Measurements from ENCODE around the gene EFNA4. TPM values are rescaled to one million over a fixed set of nuclear protein-coding genes. Genes with fewer than 3 reads are reported as not detected.

The EFNA4 gene
- polyA plus RNA-seq, 1 of the 3 experiments (the other 2 are of a cell fraction): 17.7 TPM

GRCh38 chr1:155035936-155036335 lies 27.6 kb upstream of the EFNA4 start:
- H3F3A ChIP-seq (replicated peaks; ENCODE audit: insufficient read depth): no peaks in the 10 kb centered on the region
- H3K79me2 ChIP-seq (ENCODE audit: insufficient read depth): no peaks in the 10 kb centered on the region
- TF ChIP-seq JUND (IDR thresholded peaks at IDR 0.05): no peak
- TF ChIP-seq RXRA (IDR thresholded peaks at IDR 0.05; ENCODE audit: borderline replicate concordance, low read depth): no peak
- no peak overlapping the region for H3K4me3 ChIP-seq (ENCODE audit: low read depth in 2 of 2, low read length in 1 of 2)
- WGBS (ENCODE audit: low lambda C conversion rate): 93% methylated on average over 2 of the region's 2 CpGs
- ChIA-PET POLR2A (no interaction called here), CTCF (interaction anchor here (1.4 to 26.0 kb wide), 5 partner anchors 9 to 31 kb away, joined by 3 to 573 read pairs (median 7); partner anchors contain the start of genes ADAM15, EFNA3 and EFNA4)
- no peaks in the 10 kb centered on the region for H3K27me3 ChIP-seq (ENCODE audit: insufficient read depth)
- H3K27ac ChIP-seq (ENCODE audit: low read depth in 2 of 2, low read length in 1 of 2): no peak overlapping the region
- H3K4me1 ChIP-seq (ENCODE audit: control insufficient read depth in 1 of 2, insufficient read depth in 2 of 2, low read depth in 1 of 2, low read length in 1 of 2): no peaks in the 10 kb centered on the region
- no peaks in the 10 kb centered on the region for H3K36me3 ChIP-seq (replicated peaks in 1 of 2; ENCODE audit: control insufficient read depth in 1 of 2, insufficient read depth in 2 of 2, low read length in 1 of 2)
- no peaks in the 10 kb centered on the region for H3K9me2 ChIP-seq
- H2AFZ ChIP-seq (ENCODE audit: low read depth): no peak overlapping the region
- no peak overlapping the region for H3K9ac ChIP-seq
- H4K20me1 ChIP-seq (ENCODE audit: insufficient read depth): no peaks in the 10 kb centered on the region
- DNase-seq: no peak
- no peaks in the 10 kb centered on the region for H3K9me3 ChIP-seq
- H3K4me2 ChIP-seq: no peak overlapping the region

GRCh38 chr1:155037043-155037442 lies 26.5 kb upstream of the EFNA4 start:
- no peak overlapping the region for H3K4me3 ChIP-seq (ENCODE audit: low read depth in 2 of 2, low read length in 1 of 2)
- TF ChIP-seq NFIC (IDR thresholded peaks at IDR 0.05; ENCODE audit: borderline replicate concordance): no peak
- no peak for TF ChIP-seq ELF1 (IDR thresholded peaks at IDR 0.05)
- no peak for TF ChIP-seq ZBTB33 (IDR thresholded peaks at IDR 0.05; ENCODE audit: borderline replicate concordance, low read depth)
- TF ChIP-seq SMC3 (IDR thresholded peaks at IDR 0.05; ENCODE audit: low read depth, low read length): no peak
- TF ChIP-seq JUND (IDR thresholded peaks at IDR 0.05): no peak
- no peak for TF ChIP-seq RFX5 (IDR thresholded peaks at IDR 0.05; ENCODE audit: low read length)
- no peak for TF ChIP-seq NRF1 (IDR thresholded peaks at IDR 0.05; ENCODE audit: low read depth, low read length)
- TF ChIP-seq TAF1 (IDR thresholded peaks at IDR 0.05; ENCODE audit: borderline replicate concordance, low read depth, low read length): no peak
- H3K9ac ChIP-seq: no peak overlapping the region
- no peaks in the 10 kb centered on the region for H3K9me2 ChIP-seq
- no peaks in the 10 kb centered on the region for H4K20me1 ChIP-seq (ENCODE audit: insufficient read depth)
- H3K4me2 ChIP-seq: no peak overlapping the region
- H3K27ac ChIP-seq (ENCODE audit: low read depth in 2 of 2, low read length in 1 of 2): no peak overlapping the region
- H3F3A ChIP-seq (replicated peaks; ENCODE audit: insufficient read depth): no peaks in the 10 kb centered on the region
- ChIA-PET POLR2A (no interaction called here), CTCF (interaction anchor here (26.0 kb wide), 1 partner anchor 30 kb away, joined by 573 read pairs; the partner anchor contains the start of genes EFNA3 and EFNA4)
- H3K9me3 ChIP-seq: no peaks in the 10 kb centered on the region
- 81% methylated on average over 3 of the region's 3 CpGs for WGBS (ENCODE audit: low lambda C conversion rate)
- no peaks in the 10 kb centered on the region for H3K27me3 ChIP-seq (ENCODE audit: insufficient read depth)
- DNase-seq: no peak
- no peaks in the 10 kb centered on the region for H3K4me1 ChIP-seq (ENCODE audit: control insufficient read depth in 1 of 2, insufficient read depth in 2 of 2, low read depth in 1 of 2, low read length in 1 of 2)
- no peaks in the 10 kb centered on the region for H3K36me3 ChIP-seq (replicated peaks in 1 of 2; ENCODE audit: control insufficient read depth in 1 of 2, insufficient read depth in 2 of 2, low read length in 1 of 2)
- H3K79me2 ChIP-seq (ENCODE audit: insufficient read depth): no peaks in the 10 kb centered on the region
- no peak overlapping the region for H2AFZ ChIP-seq (ENCODE audit: low read depth)

GRCh38 chr1:155037851-155038441 lies 25.6 kb upstream of the EFNA4 start:
- no peaks in the 10 kb centered on the region for H3K36me3 ChIP-seq (replicated peaks in 1 of 2; ENCODE audit: control insufficient read depth in 1 of 2, insufficient read depth in 2 of 2, low read length in 1 of 2)
- H3K4me3 ChIP-seq (ENCODE audit: low read depth in 2 of 2, low read length in 1 of 2): no peak overlapping the region
- H2AFZ ChIP-seq (ENCODE audit: low read depth): no peak overlapping the region
- ChIA-PET CTCF (interaction anchor here (0.6 to 26.0 kb wide), 5 partner anchors 21 to 52 kb away, joined by 3 to 573 read pairs (median 3); partner anchors contain the start of genes EFNA3 and EFNA4), POLR2A (no interaction called here)
- H4K20me1 ChIP-seq (ENCODE audit: insufficient read depth): no peaks in the 10 kb centered on the region
- no peaks in the 10 kb centered on the region for H3K9me2 ChIP-seq
- H3K27me3 ChIP-seq (ENCODE audit: insufficient read depth): no peaks in the 10 kb centered on the region
- H3K79me2 ChIP-seq (ENCODE audit: insufficient read depth): no peaks in the 10 kb centered on the region
- H3K4me1 ChIP-seq (ENCODE audit: control insufficient read depth in 1 of 2, insufficient read depth in 2 of 2, low read depth in 1 of 2, low read length in 1 of 2): no peaks in the 10 kb centered on the region
- no peak overlapping the region for H3K4me2 ChIP-seq
- H3K9ac ChIP-seq: no peak overlapping the region
- no peaks in the 10 kb centered on the region for H3K9me3 ChIP-seq
- 76% methylated on average over 6 of the region's 6 CpGs for WGBS (ENCODE audit: low lambda C conversion rate)
- H3F3A ChIP-seq (replicated peaks; ENCODE audit: insufficient read depth): no peaks in the 10 kb centered on the region
- DNase-seq: no peak
- H3K27ac ChIP-seq (ENCODE audit: low read depth in 2 of 2, low read length in 1 of 2): no peak overlapping the region
- TF ChIP-seq PBX3 (IDR thresholded peaks at IDR 0.05): no peak
- TF ChIP-seq RCOR1 (IDR thresholded peaks at IDR 0.05; ENCODE audit: low read length): no peak
- no peak for TF ChIP-seq USF2 (IDR thresholded peaks at IDR 0.05; ENCODE audit: borderline replicate concordance, low read depth, low read length)
- TF ChIP-seq RFX5 (IDR thresholded peaks at IDR 0.05; ENCODE audit: low read length): no peak
- no peak for TF ChIP-seq POLR2AphosphoS5 (IDR thresholded peaks at IDR 0.05; ENCODE audit: low read depth, low read length)
- TF ChIP-seq IRF3 (IDR thresholded peaks at IDR 0.05; ENCODE audit: low read depth, low read length): no peak
- TF ChIP-seq NFIC (IDR thresholded peaks at IDR 0.05; ENCODE audit: borderline replicate concordance): no peak
- no peak for TF ChIP-seq TCF12 (IDR thresholded peaks at IDR 0.05)
- no peak for TF ChIP-seq RAD21 (IDR thresholded peaks at IDR 0.05; ENCODE audit: low read length)
- TF ChIP-seq YY1 (IDR thresholded peaks at IDR 0.05; ENCODE audit: low read depth): no peak
- TF ChIP-seq FOXM1 (IDR thresholded peaks at IDR 0.05; ENCODE audit: low read depth): no peak
- no peak for TF ChIP-seq TEAD4 (IDR thresholded peaks at IDR 0.05; ENCODE audit: borderline replicate concordance, insufficient read depth)
